Neural cell (in vitro differentiated cells): ENCODE data around the gene NFAT5. TPM values are rescaled to one million over a fixed set of nuclear protein-coding genes. Genes with fewer than 3 reads are reported as not detected.
A peak's percentile ranks its signal among the peaks of the same experiment; 100 is the strongest.

ENCODE experiments used
- H2AFZ ChIP-seq: fragments of 200-600, 300-800 bp; sonication (generic), shearing (Covaris generic); 2 replicates; pipeline ENCODE4 v1.6.0; 2014; ENCODE audit warnings: low read depth, mild to moderate bottlenecking, antibody characterized with exemption, low read length, moderate library complexity
- H3F3A ChIP-seq: fragments of 200-600 bp; shearing (Covaris generic); 2 replicates; pipeline ENCODE4 v1.6.1; 2016; ENCODE audit warnings: mild to moderate bottlenecking, moderate library complexity, mixed read lengths, antibody characterized with exemption, low read length; ENCODE audit not compliant: insufficient read depth, poor library complexity, severe bottlenecking
- H3K27ac ChIP-seq: fragments of 200-600, 300-800 bp; sonication (generic), shearing (Covaris generic); 2 replicates; pipeline ENCODE4 v1.5.1; 2014; ENCODE audit warnings: mild to moderate bottlenecking, low read length, moderate library complexity
- H3K27me3 ChIP-seq: fragments of 300-800, 200-600 bp; sonication (generic), shearing (Covaris generic); 2 replicates; pipeline ENCODE4 v1.6.0; 2014; ENCODE audit warnings: mild to moderate bottlenecking, low read depth, low read length, moderate library complexity; ENCODE audit not compliant: insufficient read depth
- H3K36me3 ChIP-seq: fragments of 300-800, 200-600 bp; sonication (generic), shearing (Covaris generic); 2 replicates; pipeline ENCODE4 v1.5.1; 2014; ENCODE audit warnings: mild to moderate bottlenecking, antibody characterized with exemption, low read length, moderate library complexity; ENCODE audit not compliant: insufficient read depth
- H3K4me2 ChIP-seq: fragments of 300-800, 200-600 bp; sonication (generic), shearing (Covaris generic); 2 replicates; pipeline ENCODE4 v1.6.0; 2014; ENCODE audit warnings: mild to moderate bottlenecking, low read length
- H3K4me3 ChIP-seq: fragments of 300-800, 200-600 bp; sonication (generic), shearing (Covaris generic); 2 replicates; pipeline ENCODE4 v1.5.1; 2014; ENCODE audit warnings: mild to moderate bottlenecking, low read length, moderate library complexity
- H3K79me2 ChIP-seq: fragments of 200-600 bp; shearing (Covaris generic); replicated peaks from 2 replicates; pipeline ENCODE4 v1.6.0; 2014; ENCODE audit warnings: mild to moderate bottlenecking, low read length, moderate library complexity; ENCODE audit not compliant: insufficient read depth
- H3K9ac ChIP-seq: fragments of 300-800, 200-600 bp; sonication (generic), shearing (Covaris generic); 2 replicates; pipeline ENCODE4 v1.6.1; 2016; ENCODE audit warnings: mild to moderate bottlenecking, low read length, mixed read lengths
- H3K9me2 ChIP-seq: fragments of 200-600 bp; shearing (Covaris generic); 2 replicates; pipeline ENCODE4 v1.6.1; 2016; ENCODE audit warnings: mild to moderate bottlenecking, low read length, mixed read lengths; ENCODE audit not compliant: insufficient read depth
- H3K9me3 ChIP-seq: fragments of 200-600, 300-800 bp; sonication (generic), shearing (Covaris generic); 2 replicates; pipeline ENCODE4 v1.6.1; 2016; ENCODE audit warnings: mild to moderate bottlenecking, mixed run types, low read length, moderate library complexity, mixed read lengths
- H4K20me1 ChIP-seq: fragments of 200-600 bp; shearing (Covaris generic); 2 replicates; pipeline ENCODE4 v1.6.1; 2016; ENCODE audit warnings: mild to moderate bottlenecking, mixed run types; ENCODE audit not compliant: insufficient read depth
- CTCF ChIP-seq: fragments of 450-650 bp; IDR thresholded peaks from 2 replicates; pipeline ENCODE4 v1.5.1; 2014; ENCODE audit warnings: antibody characterized with exemption, mild to moderate bottlenecking, moderate library complexity; ENCODE audit not compliant: poor library complexity, severe bottlenecking
- EP300 ChIP-seq: fragments of 450-650 bp; conservative IDR thresholded peaks from 2 replicates; pipeline ENCODE4 v1.6.1; 2014; ENCODE audit warnings: antibody characterized with exemption, mild to moderate bottlenecking, moderate library complexity; ENCODE audit not compliant: poor library complexity, severe bottlenecking
- EZH2 ChIP-seq: fragments of 200-600, 300-800 bp; shearing (Covaris generic), sonication (generic); IDR thresholded peaks from 2 replicates; pipeline ENCODE4 v1.6.1; 2014; ENCODE audit warnings: antibody characterized with exemption, low read length, borderline replicate concordance, mild to moderate bottlenecking; ENCODE audit not compliant: insufficient read depth, poor library complexity, severe bottlenecking
- MXI1 ChIP-seq: fragments of 450-650 bp; conservative IDR thresholded peaks from 2 replicates; pipeline ENCODE4 v1.6.1; 2014; ENCODE audit warnings: antibody characterized with exemption, mild to moderate bottlenecking; ENCODE audit not compliant: poor library complexity, severe bottlenecking
- POLR2AphosphoS5 ChIP-seq: IDR thresholded peaks from 2 replicates; pipeline ENCODE4 v1.6.1; 2012
- SMC3 ChIP-seq: fragments of 450-650 bp; conservative IDR thresholded peaks from 2 replicates; pipeline ENCODE4 v1.6.1; 2014; ENCODE audit warnings: antibody characterized with exemption, mild to moderate bottlenecking, moderate library complexity; ENCODE audit not compliant: poor library complexity
- TAF1 ChIP-seq: IDR thresholded peaks from 2 replicates; pipeline ENCODE4 v1.6.1; 2012; ENCODE audit warnings: low read depth
- polyA plus RNA-seq: library from polyadenylated mRNA; depleted of rRNA; stranded (reverse); fragments of >200 nt; gene quantifications from 2 replicates; pipeline ENCODE4 v1.2.3, GENCODE V29; 2014
- TF ChIP-seq, protein P1 (sequence below): IDR thresholded peaks from 2 replicates; pipeline ENCODE4 v1.6.1; 2012; ENCODE audit warnings: borderline replicate concordance

Gene NFAT5
- polyA plus RNA-seq, 1 donor from 2014 or later = 9.2 TPM

- Histone ChIP-seq H3K9me2 (no peaks in the 10 kb centered on the region), H3K36me3 (no peaks in the 10 kb centered on the region), H3K9me3 (no peaks in the 10 kb centered on the region), H3K9ac (peak overlapping the region; percentile 30), H2AFZ (no peak overlapping the region), H3F3A (no peaks in the 10 kb centered on the region), H4K20me1 (no peaks in the 10 kb centered on the region), H3K79me2 (no peaks in the 10 kb centered on the region), H3K4me2 (peak overlapping the region; percentile 60), H3K27me3 (no peaks in the 10 kb centered on the region), H3K27ac (peak overlapping the region; percentile 3), H3K4me3 (peak overlapping the region; percentile 70)
- no peak for TF ChIP-seq EZH2
- no peak for TF ChIP-seq MXI1
- no peak for TF ChIP-seq CTCF
- no peak for TF ChIP-seq EP300
- TF ChIP-seq, protein P1, sequence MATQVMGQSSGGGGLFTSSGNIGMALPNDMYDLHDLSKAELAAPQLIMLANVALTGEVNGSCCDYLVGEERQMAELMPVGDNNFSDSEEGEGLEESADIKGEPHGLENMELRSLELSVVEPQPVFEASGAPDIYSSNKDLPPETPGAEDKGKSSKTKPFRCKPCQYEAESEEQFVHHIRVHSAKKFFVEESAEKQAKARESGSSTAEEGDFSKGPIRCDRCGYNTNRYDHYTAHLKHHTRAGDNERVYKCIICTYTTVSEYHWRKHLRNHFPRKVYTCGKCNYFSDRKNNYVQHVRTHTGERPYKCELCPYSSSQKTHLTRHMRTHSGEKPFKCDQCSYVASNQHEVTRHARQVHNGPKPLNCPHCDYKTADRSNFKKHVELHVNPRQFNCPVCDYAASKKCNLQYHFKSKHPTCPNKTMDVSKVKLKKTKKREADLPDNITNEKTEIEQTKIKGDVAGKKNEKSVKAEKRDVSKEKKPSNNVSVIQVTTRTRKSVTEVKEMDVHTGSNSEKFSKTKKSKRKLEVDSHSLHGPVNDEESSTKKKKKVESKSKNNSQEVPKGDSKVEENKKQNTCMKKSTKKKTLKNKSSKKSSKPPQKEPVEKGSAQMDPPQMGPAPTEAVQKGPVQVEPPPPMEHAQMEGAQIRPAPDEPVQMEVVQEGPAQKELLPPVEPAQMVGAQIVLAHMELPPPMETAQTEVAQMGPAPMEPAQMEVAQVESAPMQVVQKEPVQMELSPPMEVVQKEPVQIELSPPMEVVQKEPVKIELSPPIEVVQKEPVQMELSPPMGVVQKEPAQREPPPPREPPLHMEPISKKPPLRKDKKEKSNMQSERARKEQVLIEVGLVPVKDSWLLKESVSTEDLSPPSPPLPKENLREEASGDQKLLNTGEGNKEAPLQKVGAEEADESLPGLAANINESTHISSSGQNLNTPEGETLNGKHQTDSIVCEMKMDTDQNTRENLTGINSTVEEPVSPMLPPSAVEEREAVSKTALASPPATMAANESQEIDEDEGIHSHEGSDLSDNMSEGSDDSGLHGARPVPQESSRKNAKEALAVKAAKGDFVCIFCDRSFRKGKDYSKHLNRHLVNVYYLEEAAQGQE = no peak
- TF ChIP-seq TAF1 = no peak
- TF ChIP-seq POLR2AphosphoS5 = no peak
- no peak for TF ChIP-seq SMC3
Measured at GRCh38 chr16:69725480-69726312, 159.9 kb downstream of the NFAT5 start.

GRCh38 chr16:69726313-69727060, 160.7 kb downstream of the NFAT5 start, which contains the start of gene NQO1:
Gene NQO1, minus strand, starts transcription at chr16:69726560. Its CDS starts 121 bp downstream, at chr16:69726439.
- peak; percentile 65 for TF ChIP-seq TAF1
- TF ChIP-seq MXI1 = peak; percentile 93
- TF ChIP-seq SMC3 = peak; percentile 29
- TF ChIP-seq CTCF = no peak

More at GRCh38 chr16:69726313-69727060, 160.7 kb downstream of the NFAT5 start, which contains the start of gene NQO1:
- H3K9me3 ChIP-seq = no peaks in the 10 kb centered on the region
- peak within 1 kb of the TSS; percentile 60 for H3K4me2 ChIP-seq
- H4K20me1 ChIP-seq = no peaks in the 10 kb centered on the region
- H3K27ac ChIP-seq = peak within 1 kb of the TSS; percentile 3
- peak within 1 kb of the TSS; percentile 30 for H3K9ac ChIP-seq
- H3K27me3 ChIP-seq = no peaks in the 10 kb centered on the region
- H3K9me2 ChIP-seq = no peaks in the 10 kb centered on the region
- H3K4me3 ChIP-seq = peak within 1 kb of the TSS; percentile 70
- H2AFZ ChIP-seq = peak within 1 kb of the TSS; percentile 40
- H3K36me3 ChIP-seq = no peaks in the 10 kb centered on the region
- no peaks in the 10 kb centered on the region for H3K79me2 ChIP-seq
- no peaks in the 10 kb centered on the region for H3F3A ChIP-seq
